GM18508 (cell line): ENCODE data around the gene TRIP10.
"Not testable (repeated sequence)": the region's sequence is repeated elsewhere in the genome, so short reads cannot be mapped to it uniquely, and the experiment has no call there.

ENCODE experiments used
- ATAC-seq: cut with Tn5 transposase; IDR thresholded peaks from one replicate; pipeline ENCODE4 v1.9.1; 2021; ENCODE audit warnings: moderate number of reproducible peaks; ENCODE audit not compliant: insufficient read depth, unreplicated experiment

Gene TRIP10, protein sequence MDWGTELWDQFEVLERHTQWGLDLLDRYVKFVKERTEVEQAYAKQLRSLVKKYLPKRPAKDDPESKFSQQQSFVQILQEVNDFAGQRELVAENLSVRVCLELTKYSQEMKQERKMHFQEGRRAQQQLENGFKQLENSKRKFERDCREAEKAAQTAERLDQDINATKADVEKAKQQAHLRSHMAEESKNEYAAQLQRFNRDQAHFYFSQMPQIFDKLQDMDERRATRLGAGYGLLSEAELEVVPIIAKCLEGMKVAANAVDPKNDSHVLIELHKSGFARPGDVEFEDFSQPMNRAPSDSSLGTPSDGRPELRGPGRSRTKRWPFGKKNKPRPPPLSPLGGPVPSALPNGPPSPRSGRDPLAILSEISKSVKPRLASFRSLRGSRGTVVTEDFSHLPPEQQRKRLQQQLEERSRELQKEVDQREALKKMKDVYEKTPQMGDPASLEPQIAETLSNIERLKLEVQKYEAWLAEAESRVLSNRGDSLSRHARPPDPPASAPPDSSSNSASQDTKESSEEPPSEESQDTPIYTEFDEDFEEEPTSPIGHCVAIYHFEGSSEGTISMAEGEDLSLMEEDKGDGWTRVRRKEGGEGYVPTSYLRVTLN

DNA sequence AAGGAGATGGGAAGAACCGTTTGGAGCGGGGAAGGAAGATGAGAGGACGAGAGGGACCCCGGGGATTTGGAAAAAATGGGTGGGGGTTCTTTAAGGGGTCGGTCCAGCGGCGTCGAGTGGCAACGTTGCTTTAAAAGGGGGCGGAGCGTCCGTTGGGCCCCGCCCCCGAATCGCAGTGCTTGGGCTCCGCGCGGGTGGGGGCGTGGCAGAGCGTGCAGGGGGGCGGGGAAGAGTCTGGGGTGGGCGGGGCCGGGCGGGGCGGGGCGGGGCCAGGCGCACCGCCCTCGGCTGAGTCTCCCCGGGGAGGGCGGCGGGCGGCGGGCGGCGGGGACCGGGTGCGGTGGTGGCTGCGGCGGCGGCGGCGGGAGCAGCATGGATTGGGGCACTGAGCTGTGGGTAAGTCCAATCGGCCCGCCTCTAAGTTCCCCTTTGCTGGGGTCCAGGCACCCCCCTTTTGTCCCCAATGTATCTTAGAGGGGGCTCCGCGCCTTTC lies at the start of gene TRIP10:
TRIP10 (plus strand) TSS at position 291 of the 493 bp plus-strand sequence; CDS start at position 373, 82 bp downstream.
- ATAC-seq: no peak

DNA sequence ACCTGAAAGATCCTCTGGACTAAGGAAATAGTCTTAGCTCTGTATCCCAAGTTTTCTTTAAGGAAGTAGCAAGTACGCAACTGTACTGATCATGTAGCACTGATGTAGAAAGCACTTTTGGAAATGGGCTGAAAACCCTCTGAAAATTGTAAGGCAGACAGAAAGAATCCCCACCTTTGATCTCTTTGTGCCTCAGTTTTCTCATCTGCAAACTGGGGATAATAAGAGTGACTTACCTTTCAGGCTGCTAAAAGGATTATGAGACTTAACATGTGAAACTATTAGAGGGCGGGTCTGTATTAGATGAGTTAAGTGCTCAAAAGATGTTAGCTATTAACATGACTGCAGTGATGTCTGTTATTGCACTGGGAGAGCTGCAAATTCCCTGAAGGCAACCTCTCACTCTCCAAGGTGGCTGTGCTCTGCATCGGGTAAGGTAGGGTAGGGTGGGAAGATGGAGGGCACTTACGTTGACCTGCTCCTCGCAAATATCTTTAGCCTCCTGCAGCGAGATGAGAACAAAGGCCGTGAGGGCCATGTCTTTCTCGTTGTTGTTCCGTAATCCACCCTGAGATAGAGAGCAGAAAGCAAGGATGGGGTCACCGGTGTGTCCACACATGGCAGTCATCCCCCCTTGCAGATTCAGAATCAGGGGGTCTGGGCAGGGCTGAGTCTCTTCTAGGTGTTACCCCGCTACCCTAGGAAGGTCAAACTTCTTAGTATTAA lies 49.2 kb upstream of the TRIP10 start:
- no peak for ATAC-seq

DNA sequence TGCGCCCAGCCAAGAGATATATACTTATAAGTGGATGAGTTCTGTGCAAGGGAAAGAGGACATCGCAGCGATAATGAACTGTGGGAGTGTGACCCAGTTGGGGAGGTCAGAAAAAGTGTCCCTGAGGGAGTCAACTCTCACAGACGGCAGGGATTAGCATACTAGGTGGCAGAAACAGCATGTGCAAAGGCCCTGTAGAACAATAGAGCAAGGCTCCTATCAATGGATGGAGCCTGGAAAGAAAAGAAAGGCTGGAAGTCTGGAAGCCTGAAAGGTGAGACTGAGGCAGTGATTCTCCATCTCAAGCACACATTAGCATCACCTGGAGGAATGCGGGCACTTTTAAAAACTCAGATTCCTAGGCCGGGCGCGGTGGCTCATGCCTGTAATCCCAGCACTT lies 48.1 kb upstream of the TRIP10 start:
- no peak for ATAC-seq

DNA sequence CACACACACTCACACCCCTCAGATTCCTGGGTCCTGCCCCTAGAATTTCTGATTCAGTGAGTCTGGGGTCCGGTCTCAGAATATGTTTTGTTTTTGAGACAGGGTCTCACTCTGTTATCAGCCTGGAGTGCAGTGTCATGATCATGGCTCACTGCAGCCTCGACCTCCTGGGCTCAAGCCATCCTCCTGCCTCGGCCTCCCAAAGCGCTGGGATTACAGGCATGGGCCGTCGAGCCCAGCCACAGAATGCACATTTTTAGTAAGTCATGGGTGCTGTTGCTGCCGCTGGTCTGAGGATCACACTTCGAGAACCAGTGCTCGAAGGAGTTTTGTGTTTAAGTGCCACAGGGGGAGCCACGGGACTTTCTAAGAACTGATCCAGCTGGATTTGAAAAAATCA lies 47.5 kb upstream of the TRIP10 start:
- ATAC-seq: no peak

DNA sequence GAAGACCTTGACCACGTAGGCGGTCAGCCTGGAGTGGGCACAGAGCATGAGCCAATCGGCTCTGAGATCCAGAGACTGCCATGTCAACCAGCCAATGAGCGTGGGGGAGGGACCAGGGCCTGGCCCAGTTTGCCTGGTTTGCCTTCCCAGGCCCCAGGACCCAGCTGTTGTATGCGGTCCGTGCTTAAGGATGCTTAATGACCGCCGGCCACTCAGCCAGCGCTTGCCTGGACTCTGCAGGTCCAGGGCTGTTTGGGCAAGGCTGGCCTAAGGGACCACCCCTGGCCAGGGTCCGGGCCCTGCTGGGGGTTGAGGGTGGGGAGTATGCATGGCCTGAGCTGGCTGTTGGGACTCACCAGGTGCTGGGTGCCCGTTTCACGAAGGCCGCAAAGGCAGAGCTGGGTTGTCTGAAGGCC lies 46.4 kb upstream of the TRIP10 start:
- ATAC-seq: no peak

DNA sequence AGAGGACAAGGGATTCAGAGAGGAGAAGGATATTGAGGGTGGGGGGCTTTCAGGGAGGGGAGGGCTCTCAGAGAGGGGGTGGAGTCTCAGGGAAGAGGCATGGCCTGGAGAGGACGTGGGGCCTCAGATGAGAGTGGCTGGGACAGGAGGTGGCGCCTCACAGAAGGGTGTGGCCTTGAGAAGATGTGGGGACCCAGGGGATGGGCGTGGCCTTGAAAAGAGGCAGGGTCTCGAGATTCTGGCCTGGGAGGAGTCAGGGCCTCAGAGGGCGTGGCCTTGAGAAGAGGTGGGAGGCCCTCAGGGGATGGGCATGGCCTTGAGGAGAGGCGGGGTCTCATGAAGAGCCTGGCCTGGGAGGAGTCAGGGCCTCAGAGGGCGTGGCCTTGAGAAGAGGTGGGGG lies 45.8 kb upstream of the TRIP10 start:
- ATAC-seq: no peak

DNA sequence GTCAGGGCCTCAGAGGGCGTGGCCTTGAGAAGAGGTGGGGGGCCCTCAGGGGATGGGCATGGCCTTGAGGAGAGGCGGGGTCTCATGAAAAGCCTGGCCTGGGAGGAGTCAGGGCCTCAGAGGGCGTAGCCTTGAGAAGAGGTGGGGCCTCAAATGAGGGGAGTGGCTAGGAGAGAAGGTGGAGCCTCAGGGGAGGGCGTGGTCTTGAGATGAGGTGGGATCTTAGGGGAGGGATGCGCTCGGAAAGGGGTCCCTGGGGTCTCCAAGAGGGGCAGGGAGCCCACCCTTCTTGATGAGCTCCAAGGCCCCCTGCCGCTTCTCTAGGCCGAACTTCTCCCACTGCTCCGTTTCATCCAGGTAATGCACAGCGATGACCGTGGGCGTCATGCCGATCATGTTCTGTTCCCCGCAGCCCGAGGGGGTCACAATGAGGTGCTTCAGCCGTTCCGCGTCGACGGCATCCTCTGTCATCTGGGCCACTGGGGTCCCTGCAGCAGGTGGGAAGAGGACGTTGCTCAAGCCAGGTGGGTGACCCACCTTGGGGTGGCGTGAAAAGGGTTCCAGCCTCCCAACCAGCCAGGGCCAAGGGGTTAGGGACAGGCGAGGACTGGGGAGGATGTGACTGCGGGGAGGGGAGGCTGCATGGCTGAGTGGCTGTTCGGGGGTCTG lies 45.2 kb upstream of the TRIP10 start:
- ATAC-seq: no peak

DNA sequence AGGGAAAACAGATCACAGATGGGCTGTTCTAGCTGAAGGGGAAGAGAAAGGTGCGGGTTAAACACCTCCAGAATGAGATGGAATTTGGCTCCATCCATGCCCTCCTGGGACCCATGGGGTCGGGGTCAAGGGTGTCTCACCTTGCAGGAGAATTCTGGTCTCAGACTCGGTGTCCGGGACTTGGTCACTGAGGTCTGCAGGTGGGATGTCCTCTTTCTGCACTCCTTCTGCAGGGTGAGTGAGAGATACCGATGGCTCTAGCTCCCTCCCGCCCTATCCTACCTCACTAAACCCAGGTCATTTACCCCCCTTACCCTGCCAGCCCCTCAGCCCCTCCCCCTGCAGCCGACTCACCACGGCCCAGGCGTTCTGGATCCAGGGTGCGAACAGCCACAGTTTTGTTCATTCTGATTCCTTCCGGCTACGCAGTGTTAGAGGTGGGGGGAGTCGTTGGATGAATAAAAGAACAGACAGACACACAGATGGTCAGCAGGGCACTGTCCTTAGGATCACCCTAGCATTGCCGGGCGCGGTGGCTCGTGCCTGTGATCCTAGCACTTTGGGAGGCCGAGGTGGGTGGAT lies 43.1 kb upstream of the TRIP10 start:
- no peak for ATAC-seq

DNA sequence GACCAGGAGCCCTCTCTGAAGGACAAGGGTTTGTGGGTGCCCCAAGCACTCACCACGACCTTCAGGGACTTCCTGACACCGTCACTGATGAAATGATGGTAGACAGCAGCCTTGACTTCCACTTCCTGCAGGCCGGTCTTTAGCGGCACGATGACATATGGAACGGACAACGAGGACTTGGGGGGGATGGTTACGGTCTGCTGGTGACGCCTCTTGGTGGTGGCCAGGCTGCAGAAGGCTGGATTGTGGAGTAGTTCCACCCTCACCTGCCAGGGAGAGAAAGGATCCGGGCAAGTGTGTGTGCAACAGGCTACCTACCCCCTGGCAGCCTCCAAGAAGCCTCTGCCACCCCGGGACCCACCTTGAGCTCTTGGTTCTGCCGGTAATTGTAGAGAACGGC lies 42.2 kb upstream of the TRIP10 start:
- ATAC-seq: no peak

DNA sequence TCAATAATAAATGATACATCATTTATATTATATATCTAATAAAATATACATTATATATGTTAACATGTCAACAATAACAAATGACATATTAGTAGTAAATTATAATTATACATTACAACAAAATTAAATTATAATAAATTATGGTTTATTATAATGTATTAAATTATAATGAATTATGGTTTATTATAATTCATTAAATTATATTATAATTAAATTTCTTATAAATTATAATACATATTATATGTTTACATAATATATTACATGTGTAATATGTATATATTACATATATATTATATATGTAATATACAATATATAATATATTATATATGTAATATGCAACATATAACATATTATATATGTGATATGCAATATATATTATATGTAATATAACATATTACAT lies 39.5 kb upstream of the TRIP10 start:
- ATAC-seq: no peak

DNA sequence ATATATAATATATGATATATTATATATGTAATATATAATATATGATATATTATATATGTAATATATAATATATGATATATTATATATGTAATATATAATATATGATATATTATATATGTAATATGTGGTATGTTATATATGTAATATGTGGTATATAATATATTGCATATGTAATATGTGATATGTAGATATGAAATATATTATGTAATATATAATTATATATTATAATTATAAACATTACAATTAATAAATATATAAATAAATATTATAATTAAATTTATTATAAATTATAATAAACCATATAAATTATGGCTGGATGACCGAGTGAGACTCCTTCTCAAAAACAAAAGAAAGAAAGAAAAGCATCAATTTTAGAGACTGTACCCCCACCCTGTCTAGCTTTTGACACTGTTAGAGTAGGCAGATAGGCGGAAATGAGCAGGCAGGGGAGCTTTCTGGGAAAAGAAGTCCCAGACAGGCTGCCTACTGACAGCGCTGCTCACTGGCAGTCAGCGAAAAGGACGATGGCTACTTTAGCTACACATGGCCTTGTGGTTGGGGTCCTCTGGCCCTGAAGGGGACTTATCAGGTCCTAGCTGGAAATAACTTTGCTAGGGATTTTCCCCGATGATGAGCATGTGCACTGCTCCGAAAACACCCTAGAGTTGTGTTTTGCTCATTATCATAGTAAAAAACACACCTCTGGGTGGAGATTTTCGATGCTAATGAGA lies 38.7 kb upstream of the TRIP10 start:
- no peak for ATAC-seq

DNA sequence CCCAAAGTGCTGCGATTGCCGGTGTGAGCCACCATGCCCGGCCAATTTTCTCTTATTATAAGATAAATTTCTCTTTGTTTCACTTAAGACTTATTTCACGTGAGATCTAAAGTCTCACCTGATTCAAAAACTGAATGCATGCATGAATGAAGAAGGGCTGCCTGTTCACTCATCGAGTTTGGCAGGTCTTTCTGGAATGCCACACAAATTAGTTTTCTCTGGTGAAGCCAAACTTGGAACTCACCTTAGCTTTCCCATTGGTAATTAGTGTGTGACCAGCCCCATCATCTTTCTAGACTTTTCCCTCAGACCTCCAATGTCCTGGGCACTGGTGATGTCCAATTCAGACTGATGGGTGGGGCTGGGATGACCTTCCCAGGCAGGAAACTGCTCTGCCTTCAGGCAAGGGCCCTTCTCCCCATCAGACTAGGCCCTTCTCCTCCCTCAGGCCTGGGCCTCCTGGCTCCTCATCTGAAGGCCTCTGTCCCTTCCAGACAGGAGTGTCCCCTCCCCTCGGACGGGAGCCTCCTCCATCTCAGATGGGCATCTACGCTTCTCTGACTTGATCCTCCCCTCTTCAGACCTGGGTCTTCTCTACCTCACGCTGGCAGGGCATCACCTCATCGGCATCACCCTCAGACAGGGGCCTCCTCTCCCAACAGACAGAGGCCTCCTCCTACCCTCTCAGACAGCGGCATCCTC lies 33.4 kb upstream of the TRIP10 start:
- no peak for ATAC-seq

DNA sequence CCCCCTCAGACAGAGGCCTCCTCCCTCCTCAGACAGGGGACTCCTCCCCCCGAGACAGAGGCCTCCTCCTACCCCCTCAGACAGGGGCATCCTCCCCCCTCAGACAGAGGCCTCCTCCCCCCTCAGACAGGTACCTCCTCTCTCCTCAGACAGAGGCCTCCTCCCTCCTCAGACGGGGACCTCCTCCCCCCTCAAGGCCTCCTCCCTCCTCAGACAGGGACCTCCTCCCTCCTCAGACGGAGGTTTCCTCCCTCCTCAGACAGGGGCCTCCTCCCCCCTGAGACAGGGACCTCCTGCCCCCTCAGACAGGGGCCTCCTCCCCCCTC lies 32.9 kb upstream of the TRIP10 start:
- ATAC-seq: no peak

DNA sequence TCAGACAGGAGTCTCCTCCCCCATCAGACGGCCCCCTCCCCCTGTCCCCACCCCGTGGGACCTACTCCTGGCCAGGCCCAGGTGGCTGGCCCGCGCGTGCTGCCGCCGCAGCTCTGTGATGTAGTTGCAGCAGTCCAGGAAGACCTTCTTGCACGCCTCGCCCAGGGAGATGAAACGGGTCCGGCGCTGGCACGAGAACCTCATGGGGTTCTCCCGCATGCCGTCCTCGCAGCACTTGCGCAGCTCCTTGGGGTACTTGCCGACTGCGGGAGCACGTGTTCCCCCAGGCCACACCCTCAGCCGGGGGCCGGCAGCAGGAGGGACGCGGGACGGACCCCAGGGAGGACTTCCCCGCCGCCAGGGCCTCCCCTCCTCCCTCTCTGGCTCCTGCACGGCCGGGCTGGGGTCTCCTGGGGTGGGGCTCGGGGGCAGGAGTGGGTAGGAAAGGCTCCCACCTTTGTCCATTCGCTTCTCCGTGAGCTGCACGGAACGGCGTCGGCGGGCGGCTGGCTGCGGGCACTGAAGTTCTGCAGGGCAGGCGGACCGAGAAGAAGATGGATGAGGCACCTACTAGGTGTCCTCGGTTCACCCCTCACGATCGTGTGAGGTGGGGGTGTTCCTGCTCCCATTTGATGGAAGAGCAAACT lies 32.3 kb upstream of the TRIP10 start:
- ATAC-seq: no peak

DNA sequence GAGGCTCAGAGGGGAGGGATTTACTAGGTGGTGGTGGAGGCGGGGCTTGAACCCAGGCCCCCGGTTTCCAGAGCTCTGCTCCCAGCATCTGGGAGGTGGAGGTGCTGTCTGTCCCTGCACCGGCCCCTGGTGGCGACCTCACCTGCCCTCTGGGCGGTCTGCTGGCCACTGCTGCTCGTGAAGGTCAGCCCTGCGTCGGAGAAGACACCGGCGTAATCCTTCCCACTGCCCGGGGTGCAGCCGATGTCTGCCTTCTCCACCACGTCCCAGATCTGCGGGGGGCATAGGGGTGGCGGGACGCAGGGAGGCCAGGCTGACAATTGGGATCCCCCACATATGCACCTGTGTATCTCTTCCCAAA lies 31.8 kb upstream of the TRIP10 start:
- no peak for ATAC-seq

DNA sequence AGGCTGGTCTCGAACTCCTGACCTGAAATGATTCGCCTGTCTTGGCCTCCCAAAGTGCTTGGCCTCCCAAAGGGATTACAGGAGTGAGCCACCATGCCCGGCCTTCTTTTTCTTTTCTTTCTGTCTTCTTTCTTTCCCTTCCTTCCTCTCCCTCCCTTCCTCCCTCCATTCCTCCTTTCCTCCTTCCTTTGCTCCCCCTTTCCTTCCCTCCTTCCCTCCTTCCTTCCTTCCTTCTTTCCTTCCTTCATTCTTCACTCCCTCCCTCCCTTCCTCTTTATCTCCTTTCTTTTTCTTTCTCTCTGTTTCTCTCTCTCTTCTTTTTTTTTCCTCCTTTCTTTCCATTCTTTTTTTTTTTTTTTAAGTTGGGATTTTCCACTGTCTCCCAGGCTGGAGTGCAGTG lies 31.1 kb upstream of the TRIP10 start:
- ATAC-seq: no peak

DNA sequence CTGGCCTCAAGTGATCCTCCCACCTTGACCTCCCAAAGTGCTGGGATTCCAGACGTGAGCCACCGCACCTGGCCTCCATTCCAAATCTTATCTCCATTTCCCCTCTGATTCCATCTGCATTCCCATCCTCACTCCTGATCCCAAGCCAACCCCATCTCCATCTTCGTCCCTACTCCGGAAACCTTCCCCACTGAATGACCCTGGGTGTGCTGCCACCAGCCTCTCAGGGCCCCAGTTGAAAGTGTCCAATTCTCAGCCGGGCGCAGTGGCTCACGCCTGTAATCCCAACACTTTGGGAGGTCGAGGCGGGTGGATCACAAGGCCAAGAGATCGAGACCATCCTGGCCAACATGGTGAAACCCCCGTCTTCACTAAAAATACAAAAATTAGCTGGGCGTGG lies 30.6 kb upstream of the TRIP10 start:
- ATAC-seq: not testable (repeated sequence)

DNA sequence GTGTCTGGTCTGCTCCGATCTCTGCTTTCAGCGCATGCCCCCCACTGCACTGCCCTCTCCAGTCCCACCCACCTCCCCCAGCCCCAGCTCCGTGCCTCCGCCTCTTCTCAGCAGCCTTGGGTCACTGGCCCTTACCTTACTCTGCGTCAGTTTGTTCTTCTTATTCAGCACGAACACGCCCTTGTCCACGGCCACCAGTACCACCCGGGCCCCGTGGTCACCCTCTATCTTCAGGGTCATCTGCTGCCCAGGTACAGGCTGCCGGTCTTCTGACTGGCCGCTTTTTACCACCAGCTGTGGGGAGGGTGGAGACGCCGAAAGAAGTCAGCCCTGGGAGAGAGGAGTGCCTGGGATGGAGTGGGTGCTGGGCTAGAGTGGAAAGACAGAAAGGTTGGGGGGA lies 29.9 kb upstream of the TRIP10 start:
- ATAC-seq: no peak
